H1 (cell line): Measurements from ENCODE around the gene SCIMP. TPM values are rescaled to one million over a fixed set of nuclear protein-coding genes. Genes with fewer than 3 reads are reported as not detected.

ENCODE experiments used
- RAD21 ChIP-seq, 2 experiments: IDR thresholded peaks in 1 of 2; conservative IDR thresholded peaks in 1 of 2; 2 replicates each; pipeline ENCODE4 v1.6.1; 2011; ENCODE audit warnings: low read depth in 2 of 2, low read length in 2 of 2, improper control_type of control experiment in 1 of 2, inconsistent platforms in 1 of 2, mild to moderate bottlenecking in 1 of 2, moderate library complexity in 1 of 2
- RNF2 ChIP-seq: fragments of 200-900, 300-1000 bp; sonication (generic); IDR thresholded peaks from 2 replicates; pipeline ENCODE4 v1.7.1; 2016; ENCODE audit warnings: borderline replicate concordance, low read depth, mild to moderate bottlenecking, antibody characterized with exemption, low read length; ENCODE audit not compliant: poor library complexity, severe bottlenecking; ENCODE audit errors: missing control alignments
- RXRA ChIP-seq: IDR thresholded peaks from 2 replicates; pipeline ENCODE4 v1.6.1; 2011; ENCODE audit warnings: low read depth, mild to moderate bottlenecking, low read length, moderate library complexity; ENCODE audit not compliant: insufficient read depth
- polyA plus RNA-seq, 7 experiments: library from polyadenylated mRNA; depleted of rRNA in 3 of 7; stranded (reverse) in 5 of 7; unstranded in 2 of 7; fragments of >200 nt in 5 of 7; fragments of 200-250 nt in 2 of 7; gene quantifications; 1 replicate in 5 of 7; 2 replicates in 1 of 7; 4 replicates in 1 of 7; pipeline versions ENCODE4 v1.2.1 to v1.2.3, GENCODE V29; 2011 to 2013; ENCODE audit warnings: missing spikeins in 2 of 7, mixed read lengths in 2 of 7
- total RNA-seq: library from RNA; stranded (reverse); fragmentation: NEBNext Ultra II Directional; extraction: Animal tissue kit (Norgen Biotek cat#: 25700); gene quantifications from 2 replicates; pipeline ENCODE4 v1.2.1, GENCODE V29; 2021
- TF ChIP-seq, protein P1 (sequence below): IDR thresholded peaks from 2 replicates; pipeline ENCODE4 v1.6.1; 2011; ENCODE audit warnings: low read length, improper control_type of control experiment

SCIMP gene
- total and polyA plus RNA-seq, 2 of the 8 experiments (the other 6 are each of a cell fraction or from before 2014, with no cell fraction given) = not detected

DNA sequence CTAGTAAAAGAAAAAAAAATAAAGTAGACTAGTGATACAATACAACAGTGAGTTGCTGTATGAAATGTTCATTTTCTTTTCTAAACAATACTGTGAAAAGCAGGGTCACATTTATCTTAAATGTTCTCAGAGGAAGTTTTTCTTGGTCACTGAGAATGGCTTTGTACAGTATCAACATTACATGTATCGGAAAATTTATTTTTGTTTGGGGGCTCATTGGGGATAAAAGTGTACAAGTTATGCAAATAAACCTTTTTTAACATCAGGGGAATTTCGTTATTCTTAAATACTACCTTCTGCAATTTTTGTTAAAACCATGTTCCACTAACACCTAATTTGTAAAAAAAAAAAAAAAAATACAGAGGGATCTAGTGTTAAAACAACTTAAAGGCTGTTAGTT lies 34.3 kb downstream of the SCIMP start (continued):
- TF ChIP-seq RXRA (no peak), RNF2 (no peak), RAD21 (IDR thresholded peaks at IDR 0.05 in 1 of 2, conservative IDR thresholded peaks at IDR 0.05 in 1 of 2; ENCODE audit: low read depth in 2 of 2, low read length in 2 of 2) (no peak)
- TF ChIP-seq, protein P1, sequence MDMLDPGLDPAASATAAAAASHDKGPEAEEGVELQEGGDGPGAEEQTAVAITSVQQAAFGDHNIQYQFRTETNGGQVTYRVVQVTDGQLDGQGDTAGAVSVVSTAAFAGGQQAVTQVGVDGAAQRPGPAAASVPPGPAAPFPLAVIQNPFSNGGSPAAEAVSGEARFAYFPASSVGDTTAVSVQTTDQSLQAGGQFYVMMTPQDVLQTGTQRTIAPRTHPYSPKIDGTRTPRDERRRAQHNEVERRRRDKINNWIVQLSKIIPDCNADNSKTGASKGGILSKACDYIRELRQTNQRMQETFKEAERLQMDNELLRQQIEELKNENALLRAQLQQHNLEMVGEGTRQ = no peak
